Measurements from ENCODE around the gene TGFBR3L.

The TGFBR3L gene

DNA sequence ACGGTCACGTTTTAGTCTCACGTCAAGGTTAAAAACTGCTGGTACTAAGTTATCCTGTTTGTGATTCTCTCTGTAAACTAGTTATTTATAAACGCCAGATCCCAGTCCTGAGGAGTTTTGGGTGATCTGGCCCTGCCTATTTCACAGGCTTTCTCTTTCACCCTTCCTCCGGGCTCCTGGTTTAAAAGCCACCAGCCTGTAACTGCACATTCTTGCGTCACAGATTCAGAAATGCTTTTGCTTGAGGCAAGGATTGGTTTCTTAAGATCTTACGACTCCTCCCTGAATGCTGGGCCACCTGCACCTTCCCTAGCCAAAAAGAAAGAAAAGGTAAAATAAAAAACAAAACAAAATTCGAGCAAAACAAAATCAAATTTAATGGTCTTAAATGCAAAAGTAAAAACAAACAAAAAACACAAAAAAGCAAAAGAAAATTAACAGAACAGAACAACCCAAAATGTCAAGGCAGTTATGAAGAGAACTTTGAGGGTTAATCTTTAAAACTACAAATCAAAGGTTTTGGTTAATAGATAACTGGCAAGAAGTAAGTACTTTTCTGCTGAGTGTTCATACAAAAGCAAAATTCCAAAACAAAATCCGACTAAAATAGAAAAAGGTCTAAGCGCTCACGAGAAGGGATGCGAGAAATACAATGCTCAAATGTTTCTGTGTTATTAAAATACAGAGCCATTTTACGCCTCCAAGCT is 47.4 kb downstream of the TGFBR3L start:
- no peak for FAIRE-seq
- no peak for DNase-seq (ENCODE audit: insufficient read length)
- TF ChIP-seq POLR2AphosphoS5 (IDR thresholded peaks at IDR 0.05; ENCODE audit: low read depth, low read length) (no peak), POLR2A (IDR thresholded peaks at IDR 0.05; ENCODE audit: low read depth, low read length) (no peak), TAF1 (IDR thresholded peaks at IDR 0.05; ENCODE audit: borderline replicate concordance, low read depth, low read length) (no peak)

DNA sequence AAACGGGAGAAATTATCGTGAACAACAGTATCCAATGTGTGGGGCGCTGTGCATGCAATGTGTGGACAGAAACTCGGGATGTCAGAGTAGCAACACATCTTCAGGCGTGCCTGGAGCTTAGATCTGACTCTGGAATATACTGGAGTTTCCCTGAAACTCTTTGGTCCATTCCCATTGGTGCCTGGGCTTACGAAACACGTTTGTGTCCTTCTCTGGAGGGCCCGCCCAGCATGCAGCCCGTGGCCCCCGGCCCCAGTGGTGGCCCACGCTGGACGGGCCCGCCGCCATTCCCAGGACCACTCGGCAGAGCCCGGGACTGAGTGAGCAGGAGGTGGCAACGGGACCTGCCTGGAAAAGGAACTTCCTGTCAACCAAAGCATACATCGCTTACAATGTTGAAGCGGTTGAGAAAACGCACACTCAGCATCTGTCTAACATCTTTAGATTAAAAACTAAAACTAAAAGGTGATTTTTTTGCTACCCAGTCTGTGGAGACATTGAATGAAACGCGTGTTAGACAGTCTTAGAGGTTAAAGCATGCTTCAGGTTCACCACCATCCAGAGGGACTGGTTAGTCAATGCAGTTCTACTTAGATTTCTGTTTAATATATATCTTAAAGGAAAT is 48.1 kb downstream of the TGFBR3L start:
- DNase-seq (ENCODE audit: insufficient read length) (no peak), FAIRE-seq (no peak)
- TF ChIP-seq POLR2AphosphoS5 (IDR thresholded peaks at IDR 0.05; ENCODE audit: low read depth, low read length): no peak
- TF ChIP-seq POLR2A (IDR thresholded peaks at IDR 0.05; ENCODE audit: low read depth, low read length): no peak
- no peak for TF ChIP-seq TAF1 (IDR thresholded peaks at IDR 0.05; ENCODE audit: borderline replicate concordance, low read depth, low read length)

GRCh38 chr19:7963566-7963965 is 48.9 kb downstream of the TGFBR3L start:
- FAIRE-seq (no peak), DNase-seq (ENCODE audit: insufficient read length) (no peak)
- TF ChIP-seq POLR2A (IDR thresholded peaks at IDR 0.05; ENCODE audit: low read depth, low read length): no peak
- no peak for TF ChIP-seq TAF1 (IDR thresholded peaks at IDR 0.05; ENCODE audit: borderline replicate concordance, low read depth, low read length)
- no peak for TF ChIP-seq POLR2AphosphoS5 (IDR thresholded peaks at IDR 0.05; ENCODE audit: low read depth, low read length)

DNA sequence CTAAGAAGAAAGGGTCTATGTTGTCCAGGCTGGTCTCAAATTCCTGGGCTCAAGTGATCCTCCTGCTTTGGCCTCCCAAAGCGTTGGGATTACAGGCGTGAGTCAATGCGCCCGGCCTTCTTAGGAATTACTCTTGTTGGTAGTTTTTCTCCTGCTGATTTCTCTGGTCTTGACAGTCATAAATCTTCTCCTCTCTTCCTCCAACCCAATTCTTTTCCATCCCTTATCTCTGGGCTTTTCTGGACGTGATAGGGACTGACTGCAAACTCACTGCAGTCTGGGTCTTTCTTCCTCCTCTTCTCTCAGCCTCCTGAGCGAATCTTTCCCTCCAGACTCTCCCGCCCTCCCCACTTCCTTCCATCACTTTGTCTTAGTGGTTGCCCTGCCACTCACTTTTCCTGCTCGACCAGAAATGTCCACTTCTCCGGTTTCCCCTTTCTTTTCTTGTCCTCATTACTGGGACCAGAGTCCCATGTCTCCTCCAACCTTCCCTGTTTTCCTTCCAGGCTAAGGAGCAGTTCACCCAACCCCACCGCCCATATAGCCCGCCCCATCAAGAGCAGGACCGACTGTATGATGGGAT is 50.7 kb downstream of the TGFBR3L start:
- DNase-seq (ENCODE audit: insufficient read length): no peak
- TF ChIP-seq POLR2A (IDR thresholded peaks at IDR 0.05; ENCODE audit: low read depth, low read length): no peak
- TF ChIP-seq TAF1 (IDR thresholded peaks at IDR 0.05; ENCODE audit: borderline replicate concordance, low read depth, low read length): no peak
- no peak for TF ChIP-seq POLR2AphosphoS5 (IDR thresholded peaks at IDR 0.05; ENCODE audit: low read depth, low read length)
- FAIRE-seq: no peak

DNA sequence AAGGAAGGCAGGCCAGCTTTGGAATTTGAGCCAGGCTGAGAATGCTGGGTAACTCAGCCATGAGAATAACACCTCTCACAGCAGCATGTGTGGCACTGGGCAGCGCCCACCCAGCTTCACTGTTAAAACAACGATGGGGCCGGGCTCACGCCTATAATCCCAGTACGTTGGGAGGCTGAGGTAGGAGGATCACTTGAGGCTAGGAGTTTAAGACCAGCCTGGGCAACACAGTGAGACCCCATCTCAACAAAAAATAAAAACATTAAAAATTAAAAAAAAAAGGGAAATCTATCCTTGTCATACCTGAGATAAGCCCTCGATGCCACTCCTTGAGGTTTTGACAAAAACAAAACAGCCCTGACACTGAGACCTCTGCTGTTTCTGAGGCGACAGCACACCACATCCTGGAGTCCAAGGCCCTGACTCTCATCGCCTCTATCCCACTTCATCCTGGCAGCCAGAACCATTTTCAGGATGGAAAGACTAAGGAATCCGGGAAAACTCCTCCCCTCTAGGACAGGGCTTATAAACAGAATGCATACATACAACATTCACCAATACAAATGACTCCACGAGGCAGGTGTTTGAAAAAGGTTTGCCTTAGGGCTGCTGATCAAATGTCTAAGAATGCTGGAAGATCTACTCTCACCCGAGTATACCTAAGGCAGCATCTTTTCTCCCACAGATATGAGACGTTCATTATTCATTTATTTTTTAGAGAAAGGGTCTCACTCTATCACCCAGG is 51.5 kb downstream of the TGFBR3L start:
- DNase-seq (ENCODE audit: insufficient read length): no peak
- no peak for TF ChIP-seq TAF1 (IDR thresholded peaks at IDR 0.05; ENCODE audit: borderline replicate concordance, low read depth, low read length)
- TF ChIP-seq POLR2A (IDR thresholded peaks at IDR 0.05; ENCODE audit: low read depth, low read length): no peak
- no peak for TF ChIP-seq POLR2AphosphoS5 (IDR thresholded peaks at IDR 0.05; ENCODE audit: low read depth, low read length)
- no peak for FAIRE-seq

GRCh38 chr19:7968008-7968795 is 53.6 kb downstream of the TGFBR3L start:
- FAIRE-seq (no peak), DNase-seq (ENCODE audit: insufficient read length) (no peak)
- TF ChIP-seq POLR2AphosphoS5 (IDR thresholded peaks at IDR 0.05; ENCODE audit: low read depth, low read length): no peak
- no peak for TF ChIP-seq POLR2A (IDR thresholded peaks at IDR 0.05; ENCODE audit: low read depth, low read length)
- no peak for TF ChIP-seq TAF1 (IDR thresholded peaks at IDR 0.05; ENCODE audit: borderline replicate concordance, low read depth, low read length)
